Aorta (tissue), 5 donors: ENCODE results near the gene POC1A. TPM values are rescaled to one million over a fixed set of nuclear protein-coding genes. Genes with fewer than 3 reads are reported as not detected.

Experiments used
- ATAC-seq: fragments of 200-7000 bp; cut with Tn5 transposase; one replicate; pipeline ENCODE4 v1.9.1; 2022; ENCODE audit warnings: moderate library complexity; ENCODE audit not compliant: low FRiP score
- DNase-seq, 2 donors: peaks; one replicate each; pipeline ENCODE4 v3.0.0-alpha.2; 2020
- H3K27ac ChIP-seq, 2 donors: one replicate each; pipeline ENCODE4 v1.5.1; 2013; ENCODE audit warnings: low read length in 2 of 2, mild to moderate bottlenecking in 2 of 2, moderate library complexity in 2 of 2, control low read depth in 1 of 2, inconsistent platforms in 1 of 2, low read depth in 1 of 2
- H3K27me3 ChIP-seq, 2 donors: one replicate each; pipeline ENCODE4 v1.6.1; 2013; ENCODE audit warnings: control low read depth in 1 of 2, low read length in 1 of 2, mild to moderate bottlenecking in 1 of 2, moderate library complexity in 1 of 2; ENCODE audit not compliant: insufficient read depth in 2 of 2, control insufficient read depth in 1 of 2
- H3K36me3 ChIP-seq, 2 donors: one replicate each; pipeline ENCODE4 v1.6.1; 2013; ENCODE audit warnings: control low read depth in 1 of 2, low read length in 1 of 2, mild to moderate bottlenecking in 1 of 2; ENCODE audit not compliant: insufficient read depth in 2 of 2, control insufficient read depth in 1 of 2
- H3K4me1 ChIP-seq, 2 donors: one replicate each; pipeline ENCODE4 v1.6.1; 2013; ENCODE audit warnings: low read length in 2 of 2, control low read depth in 1 of 2, mild to moderate bottlenecking in 1 of 2, moderate library complexity in 1 of 2; ENCODE audit not compliant: insufficient read depth in 2 of 2, control insufficient read depth in 1 of 2
- H3K4me3 ChIP-seq, 2 donors: one replicate each; pipeline ENCODE4 v1.5.1; 2013; ENCODE audit warnings: low read length in 2 of 2, control low read depth in 1 of 2, mild to moderate bottlenecking in 1 of 2
- H3K9me3 ChIP-seq: one replicate; pipeline ENCODE4 v1.6.1; 2013; ENCODE audit warnings: mild to moderate bottlenecking, low read length; ENCODE audit not compliant: control insufficient read depth
- WGBS, 2 donors: extraction: QIAGEN DNeasy Blood & Tissue Kit; methylation state at CpG; one replicate each; pipeline ENCODE4 v1.1.7; 2013; 5-methylcytosine and 5-hydroxymethylcytosine counted together
- intact Hi-C, 2 donors: fragments of 100-400 bp; cut with DNase I; formaldehyde crosslinking; loops; one replicate each; pipeline versions ENCODE4 v1.14.2 to v1.15.0; 2022
- polyA plus RNA-seq, 2 donors: library from polyadenylated mRNA; stranded (reverse); fragments of 200-250 nt; gene quantifications; one replicate each; pipeline ENCODE4 v1.2.3, GENCODE V29; 2013
- total RNA-seq, 2 donors: library from RNA; stranded (reverse); fragmentation: NEBNext Ultra II Directional; extraction: Animal tissue kit (Norgen Biotek cat#: 25700); gene quantifications; one replicate each; pipeline ENCODE4 v1.2.1, GENCODE V29; 2021
- donor health status: healthy with polysubstance abuse.
- donor health status: Bipolar disorder and iron deficiency.
- donor health status: DM: no; HTN: no; CAD: no.
- donor health status: DM: no; HTN: no; CAD: no.
- donor health status: DM: yes; HTN: yes; CAD: no.

The POC1A gene
- total and polyA plus RNA-seq, 4 donors, result 0.38 to 2.1 (median 1.2) TPM

GRCh38 chr3:52032702-52033408 is 121.4 kb downstream of the POC1A start:
- intact Hi-C loops, result no loop called here
- Histone ChIP-seq H3K27me3 (no peaks in the 10 kb centered on the region), H3K36me3 (no peaks in the 10 kb centered on the region), H3K4me3 (no peak overlapping the region), H3K27ac (no peak overlapping the region), H3K4me1 (no peaks in the 10 kb centered on the region), H3K9me3 (no peaks in the 10 kb centered on the region)
- no peak for ATAC-seq
- DNase-seq, result no peak
- 88% methylated on average over 11 of the region's 11 CpGs for WGBS, 2 donors

GRCh38 chr3:52031896-52032295 is 122.3 kb downstream of the POC1A start:
- H3K27me3 ChIP-seq, result no peaks in the 10 kb centered on the region
- H3K9me3 ChIP-seq, result no peaks in the 10 kb centered on the region
- 92 to 94% methylated on average over 8 to 10 of the region's 10 CpGs for WGBS, 2 donors
- intact Hi-C loops, result no loop called here
- H3K36me3 ChIP-seq, result no peaks in the 10 kb centered on the region
- DNase-seq (no peak), ATAC-seq (no peak)
- H3K4me1 ChIP-seq, result no peaks in the 10 kb centered on the region
- no peak overlapping the region for H3K27ac ChIP-seq
- H3K4me3 ChIP-seq, result no peak overlapping the region

DNA sequence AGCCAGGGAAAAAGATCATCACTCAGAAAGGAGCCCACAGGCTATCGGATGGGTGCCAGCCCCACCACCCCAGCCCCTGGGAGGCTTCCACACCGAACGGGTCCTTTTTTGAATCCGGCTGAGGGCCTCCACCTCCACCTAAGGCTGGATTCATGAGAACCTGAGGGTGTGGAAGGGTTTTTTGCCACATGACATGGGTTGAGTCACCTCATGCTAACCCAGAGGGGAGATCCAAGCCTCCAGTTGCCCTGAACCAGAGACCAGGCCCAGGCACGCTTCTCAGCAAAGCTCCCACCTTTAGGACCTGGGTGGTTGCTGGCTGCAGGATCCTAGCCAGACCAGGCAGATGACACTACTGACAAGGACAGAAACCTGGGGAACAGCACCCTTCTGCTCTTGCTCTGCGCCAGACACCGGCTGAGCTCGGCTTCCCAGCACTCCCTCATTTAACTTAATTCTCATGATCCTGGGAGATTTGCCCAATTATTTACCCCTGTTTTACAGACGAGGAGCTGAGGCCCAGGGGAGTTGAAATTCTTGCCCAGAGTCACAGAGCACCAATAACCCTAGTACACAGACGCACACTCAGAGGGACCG is 123.4 kb downstream of the POC1A start:
- Histone ChIP-seq H3K4me3 (no peak overlapping the region), H3K27ac (no peak overlapping the region), H3K27me3 (no peaks in the 10 kb centered on the region), H3K4me1 (no peaks in the 10 kb centered on the region), H3K9me3 (no peaks in the 10 kb centered on the region), H3K36me3 (no peaks in the 10 kb centered on the region)
- 89 to 90% methylated on average over 11 of the region's 11 CpGs for WGBS, 2 donors
- ATAC-seq, result no peak
- no peak for DNase-seq
- intact Hi-C loops, result no loop called here

DNA sequence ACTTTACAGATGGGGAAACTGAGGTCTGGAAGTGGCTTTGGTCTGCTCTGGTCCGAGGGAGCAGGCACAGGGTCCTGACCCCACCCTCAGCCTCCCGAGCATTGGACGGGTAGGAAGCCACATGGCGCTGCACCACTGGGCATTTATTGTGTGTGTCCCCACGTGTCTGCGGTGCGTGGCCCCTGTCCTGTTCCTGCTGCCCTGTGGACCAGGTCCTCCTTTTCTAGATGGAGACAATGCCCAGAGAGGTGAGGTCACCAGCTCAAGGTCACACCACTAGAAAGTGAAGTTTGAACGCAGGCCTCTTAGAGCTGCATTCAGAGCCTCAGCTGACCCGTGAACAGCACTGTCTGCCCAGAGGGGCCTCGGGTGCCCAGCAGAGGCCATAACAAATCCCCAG is 124.7 kb downstream of the POC1A start:
- ATAC-seq (no peak), DNase-seq (no peak)
- Histone ChIP-seq H3K9me3 (no peaks in the 10 kb centered on the region), H3K27me3 (no peaks in the 10 kb centered on the region), H3K27ac (no peak overlapping the region), H3K4me3 (no peak overlapping the region), H3K4me1 (no peaks in the 10 kb centered on the region), H3K36me3 (no peaks in the 10 kb centered on the region)
- WGBS, 2 donors, result 82 to 94% methylated on average over 10 of the region's 10 CpGs
- intact Hi-C loops, result no loop called here

DNA sequence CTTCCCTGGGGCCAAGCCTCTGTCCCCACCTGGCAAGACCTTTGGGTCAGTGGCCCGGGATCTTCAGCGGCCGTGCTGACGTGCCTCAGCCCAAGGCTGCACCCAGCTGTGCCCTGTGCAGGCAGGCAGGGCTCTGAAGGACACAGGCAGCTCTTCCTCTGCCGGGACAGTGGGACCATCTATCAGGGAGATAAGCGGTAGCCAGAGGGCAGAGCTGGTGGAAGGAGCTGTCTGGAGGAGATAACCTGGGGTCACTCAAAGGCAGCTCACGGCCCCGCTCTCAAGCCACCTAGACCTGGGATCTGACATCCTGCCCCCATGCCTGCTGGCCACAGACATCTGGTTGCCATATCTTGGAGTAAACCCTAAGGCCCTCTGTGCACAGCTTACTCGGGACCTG is 125.2 kb downstream of the POC1A start:
- H3K27ac ChIP-seq, result no peak overlapping the region
- WGBS, 2 donors, result 93% methylated on average over 9 of the region's 9 CpGs
- no peaks in the 10 kb centered on the region for H3K36me3 ChIP-seq
- ATAC-seq (no peak), DNase-seq (no peak)
- H3K4me3 ChIP-seq, result no peak overlapping the region
- no peaks in the 10 kb centered on the region for H3K4me1 ChIP-seq
- no peaks in the 10 kb centered on the region for H3K9me3 ChIP-seq
- intact Hi-C loops, result no loop called here
- no peaks in the 10 kb centered on the region for H3K27me3 ChIP-seq

DNA sequence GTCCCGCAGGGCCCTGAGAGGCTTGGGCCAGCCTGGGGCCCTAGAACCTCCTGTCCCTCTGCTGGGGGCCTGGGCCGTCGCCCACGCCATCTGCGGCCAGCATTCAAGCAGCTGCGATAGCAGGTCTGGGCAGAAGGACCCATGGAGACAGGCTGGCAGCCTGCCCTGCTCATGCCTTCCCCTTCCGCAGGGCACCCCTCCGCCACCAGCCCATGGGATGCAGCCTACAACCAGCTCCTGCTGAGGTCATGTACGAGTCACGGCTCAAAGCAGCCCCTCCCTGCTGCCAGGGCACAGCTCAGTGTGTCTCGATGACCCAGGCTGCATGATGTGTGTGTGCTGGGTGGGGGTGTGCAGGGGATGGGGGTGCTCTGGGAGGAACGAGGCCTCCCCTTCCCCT is 125.7 kb downstream of the POC1A start:
- Histone ChIP-seq H3K27ac (no peak overlapping the region), H3K36me3 (no peaks in the 10 kb centered on the region), H3K9me3 (no peaks in the 10 kb centered on the region), H3K4me1 (peaks cover 0 to 2% of the 10 kb centered on the region in 2 donors), H3K4me3 (no peak overlapping the region), H3K27me3 (no peaks in the 10 kb centered on the region)
- WGBS, 2 donors, result 77 to 78% methylated on average over 12 of the region's 12 CpGs
- no peak for ATAC-seq
- intact Hi-C loops, result no loop called here
- no peak for DNase-seq

GRCh38 chr3:52026041-52026440 is 128.2 kb downstream of the POC1A start:
- H3K36me3 ChIP-seq, result no peaks in the 10 kb centered on the region
- 30 to 46% methylated on average over 4 of the region's 4 CpGs for WGBS, 2 donors
- H3K27ac ChIP-seq, result no peak overlapping the region
- no peak for DNase-seq
- no peak overlapping the region for H3K4me3 ChIP-seq
- ATAC-seq, result no peak
- no peaks in the 10 kb centered on the region for H3K27me3 ChIP-seq
- intact Hi-C loops, result no loop called here
- H3K9me3 ChIP-seq, result no peaks in the 10 kb centered on the region
- peaks cover 0 to 12% of the 10 kb centered on the region in 2 donors for H3K4me1 ChIP-seq

DNA sequence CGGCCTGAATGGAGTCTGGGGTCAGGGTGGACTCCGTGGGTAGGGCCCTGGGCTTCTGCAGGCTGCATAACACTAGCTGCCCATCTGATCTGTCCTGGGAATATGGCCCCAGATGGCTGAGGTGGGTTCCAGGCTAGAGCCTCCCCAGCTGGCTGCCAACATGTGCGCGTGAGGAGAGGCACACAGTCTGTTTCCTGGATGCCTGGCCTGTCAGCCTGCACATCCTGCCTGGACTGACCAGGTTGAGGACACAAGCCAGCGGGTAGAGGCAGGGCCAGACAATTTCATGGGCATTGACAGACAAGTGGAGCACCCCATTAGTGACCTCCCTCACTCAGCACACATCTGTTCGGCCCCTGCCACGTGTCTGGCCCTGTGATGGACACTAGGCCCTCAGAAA is 128.8 kb downstream of the POC1A start:
- Histone ChIP-seq H3K4me3 (no peak overlapping the region), H3K9me3 (no peaks in the 10 kb centered on the region), H3K27ac (no peak overlapping the region), H3K27me3 (no peaks in the 10 kb centered on the region), H3K4me1 (peaks cover 0 to 12% of the 10 kb centered on the region in 2 donors), H3K36me3 (no peaks in the 10 kb centered on the region)
- intact Hi-C loops, result no loop called here
- 76 to 96% methylated on average over 7 of the region's 7 CpGs for WGBS, 2 donors
- ATAC-seq, result no peak
- DNase-seq, result no peak
